HUES64 (cell line): Measurements from ENCODE around the gene LCLAT1.

Experiments used
- H3K27ac ChIP-seq: 2 replicates; pipeline ENCODE4 v1.7.0; 2013; ENCODE audit warnings: low read depth, low read length, inconsistent platforms
- H3K27me3 ChIP-seq: 2 replicates; pipeline ENCODE4 v1.6.1; 2013; ENCODE audit warnings: mild to moderate bottlenecking, low read length; ENCODE audit not compliant: insufficient read depth
- H3K36me3 ChIP-seq: 2 replicates; pipeline ENCODE4 v1.6.1; 2013; ENCODE audit warnings: mild to moderate bottlenecking, low read length; ENCODE audit not compliant: insufficient read depth
- H3K4me1 ChIP-seq: 2 replicates; pipeline ENCODE4 v1.6.1; 2013; ENCODE audit warnings: mild to moderate bottlenecking, low read length, moderate library complexity; ENCODE audit not compliant: insufficient read depth
- H3K4me3 ChIP-seq: 2 replicates; pipeline ENCODE4 v1.5.1; 2013; ENCODE audit warnings: mild to moderate bottlenecking, low read length, moderate library complexity
- H3K9ac ChIP-seq: 2 replicates; pipeline ENCODE4 v1.6.1; 2013; ENCODE audit warnings: mild to moderate bottlenecking, low read depth, low read length
- H3K9me3 ChIP-seq: 2 replicates; pipeline ENCODE4 v1.6.1; 2013; ENCODE audit warnings: low read depth, low read length; ENCODE audit not compliant: insufficient read depth
- WGBS: fragments of 150-250, 120-280 bp; methylation state at CpG from one replicate; pipeline ENCODE4 v1.1.7; 2013; ENCODE audit warnings: missing lambda C conversion rate; 5-methylcytosine and 5-hydroxymethylcytosine counted together

LCLAT1 gene

DNA sequence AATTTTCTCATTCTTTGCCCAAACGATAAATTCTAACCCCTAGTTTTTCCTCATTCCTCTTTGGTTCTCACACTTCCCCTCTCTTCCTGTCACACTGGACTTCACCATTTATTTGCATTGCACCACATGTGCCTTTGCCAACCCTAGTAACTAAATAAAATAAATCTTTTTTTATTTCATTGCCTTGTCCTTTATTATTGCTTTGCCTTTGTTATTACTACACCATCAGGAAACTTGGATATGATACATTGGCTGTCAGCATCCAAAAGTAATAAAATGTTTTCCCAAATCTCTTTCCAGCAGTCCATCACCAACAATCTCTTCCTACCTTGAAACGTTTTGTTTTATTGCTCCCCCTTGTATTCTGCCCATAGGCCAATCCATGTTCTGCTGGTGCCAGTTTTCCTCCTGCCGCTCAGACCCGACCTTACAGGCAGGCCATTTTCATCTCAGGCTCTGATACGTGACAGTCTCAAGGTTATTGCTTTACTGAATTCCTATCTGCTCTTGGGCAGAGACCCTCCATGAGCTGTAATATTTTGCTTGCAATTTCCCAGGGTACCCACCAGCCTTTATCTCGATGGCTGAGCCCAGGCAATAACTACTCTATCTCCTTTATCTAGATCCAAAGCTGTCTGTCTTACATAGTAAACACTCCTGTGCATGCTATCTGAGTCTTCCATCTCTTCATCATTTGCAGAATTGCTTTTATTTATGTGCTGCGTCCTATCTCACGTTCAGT, 19.3 kb upstream of the LCLAT1 start:
- Histone ChIP-seq H3K27me3 (no peaks in the 10 kb centered on the region), H3K9me3 (no peaks in the 10 kb centered on the region), H3K36me3 (no peaks in the 10 kb centered on the region), H3K27ac (no peak overlapping the region), H3K4me1 (no peaks in the 10 kb centered on the region), H3K4me3 (no peak overlapping the region), H3K9ac (no peak overlapping the region)
- 92% methylated on average over 8 of the region's 8 CpGs for WGBS

DNA sequence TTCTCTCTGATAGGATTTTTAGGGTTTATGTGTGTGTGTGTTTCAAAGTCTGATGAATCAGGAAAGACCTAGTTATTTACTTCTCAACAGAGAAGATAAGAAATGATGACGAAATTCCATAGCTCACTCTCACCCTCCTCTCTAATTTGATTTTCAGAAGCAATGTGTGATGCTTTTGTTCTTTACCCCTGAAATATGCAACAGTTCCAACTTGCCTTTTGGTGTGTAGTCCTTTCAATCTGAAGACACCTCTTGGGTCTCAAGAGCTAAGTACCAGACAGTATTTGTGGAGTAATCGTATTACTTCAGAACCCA, 18.7 kb upstream of the LCLAT1 start:
- Histone ChIP-seq H3K9me3 (no peaks in the 10 kb centered on the region), H3K27me3 (no peaks in the 10 kb centered on the region), H3K9ac (no peak overlapping the region), H3K4me1 (peaks cover under 1% of the 10 kb centered on the region; the same call in 1 of the 2 replicates), H3K36me3 (no peaks in the 10 kb centered on the region), H3K4me3 (no peak overlapping the region), H3K27ac (no peak overlapping the region)
- WGBS = 100% methylated on average over 1 of the region's 2 CpGs

DNA sequence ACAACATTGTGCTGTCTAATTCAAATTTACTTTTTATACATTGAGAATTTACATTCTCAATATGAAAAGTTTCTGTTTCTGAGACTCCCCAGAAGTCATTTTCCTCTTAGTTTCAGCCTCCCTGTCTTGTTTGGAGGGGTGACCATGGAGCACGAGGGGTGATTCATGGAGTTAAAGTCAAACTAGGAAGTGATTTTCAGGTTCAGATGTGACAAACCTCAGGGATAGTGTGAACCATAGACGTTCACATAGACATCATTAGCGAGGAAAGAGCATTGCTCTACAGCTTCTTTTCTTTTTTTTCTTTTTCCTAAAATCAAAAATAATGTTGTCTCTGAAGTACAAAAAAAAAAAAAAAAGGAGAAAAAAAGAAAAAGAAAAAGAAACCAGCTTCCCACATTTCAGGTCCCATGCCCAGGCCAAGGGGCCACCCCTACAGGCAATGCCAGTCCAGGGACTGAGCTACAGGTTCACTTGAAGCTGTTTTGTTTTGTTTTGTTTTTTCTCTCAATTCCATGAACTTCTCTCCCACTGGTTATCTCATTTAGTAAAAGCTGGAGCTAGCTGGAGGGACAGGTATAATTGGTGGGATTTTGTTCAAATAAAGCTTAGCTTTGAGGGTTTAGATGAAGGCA, 18.1 kb upstream of the LCLAT1 start:
- no peak overlapping the region for H3K9ac ChIP-seq
- H3K27me3 ChIP-seq = no peaks in the 10 kb centered on the region
- 94% methylated on average over 3 of the region's 3 CpGs for WGBS
- H3K9me3 ChIP-seq = no peaks in the 10 kb centered on the region
- H3K27ac ChIP-seq = no peak overlapping the region
- H3K4me1 ChIP-seq = peaks cover 6% of the 10 kb centered on the region; the same call in 1 of the 2 replicates
- no peaks in the 10 kb centered on the region for H3K36me3 ChIP-seq
- no peak overlapping the region for H3K4me3 ChIP-seq

DNA sequence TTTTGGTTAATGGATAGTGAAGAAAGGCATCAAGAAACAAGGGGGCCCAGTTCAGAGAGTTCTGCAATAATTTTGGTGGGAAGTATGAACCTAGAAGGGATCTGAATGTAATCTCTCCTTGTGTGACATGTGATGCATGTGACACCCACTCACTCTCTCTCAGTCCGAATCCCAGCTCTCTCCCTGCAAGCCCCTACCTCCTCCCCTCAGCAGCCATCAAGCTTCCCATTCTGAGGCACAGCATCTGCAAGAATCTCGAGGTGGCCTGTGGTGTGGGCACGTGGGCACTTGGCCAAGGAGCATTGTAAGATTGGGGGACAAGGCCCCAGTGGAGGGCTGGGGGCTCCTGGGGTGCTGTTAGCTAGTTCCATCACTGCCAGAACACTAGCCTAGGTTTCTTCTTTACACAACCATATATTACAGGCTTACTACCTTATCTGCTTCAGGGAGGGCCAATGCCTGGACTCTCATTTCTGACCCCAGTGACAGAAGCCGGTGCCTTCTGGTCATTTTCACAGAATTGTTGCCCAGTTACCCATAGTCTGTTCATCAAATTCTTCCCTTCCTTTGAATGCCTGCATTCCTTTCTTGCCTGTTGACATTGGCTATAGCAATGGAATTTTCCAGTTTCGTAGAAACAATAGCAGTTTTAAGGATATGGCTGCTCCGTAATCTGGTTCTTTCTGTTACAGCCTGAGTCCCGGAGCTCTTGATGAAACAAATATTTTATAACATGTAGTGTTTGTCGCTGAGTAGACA, 13.3 kb upstream of the LCLAT1 start:
- WGBS = 87% methylated on average over 8 of the region's 8 CpGs
- no peak overlapping the region for H3K9ac ChIP-seq
- no peaks in the 10 kb centered on the region for H3K27me3 ChIP-seq
- no peak overlapping the region for H3K4me3 ChIP-seq
- no peaks in the 10 kb centered on the region for H3K36me3 ChIP-seq
- H3K27ac ChIP-seq = no peak overlapping the region
- H3K9me3 ChIP-seq = no peaks in the 10 kb centered on the region
- peaks cover 6% of the 10 kb centered on the region; the same call in 1 of the 2 replicates for H3K4me1 ChIP-seq

DNA sequence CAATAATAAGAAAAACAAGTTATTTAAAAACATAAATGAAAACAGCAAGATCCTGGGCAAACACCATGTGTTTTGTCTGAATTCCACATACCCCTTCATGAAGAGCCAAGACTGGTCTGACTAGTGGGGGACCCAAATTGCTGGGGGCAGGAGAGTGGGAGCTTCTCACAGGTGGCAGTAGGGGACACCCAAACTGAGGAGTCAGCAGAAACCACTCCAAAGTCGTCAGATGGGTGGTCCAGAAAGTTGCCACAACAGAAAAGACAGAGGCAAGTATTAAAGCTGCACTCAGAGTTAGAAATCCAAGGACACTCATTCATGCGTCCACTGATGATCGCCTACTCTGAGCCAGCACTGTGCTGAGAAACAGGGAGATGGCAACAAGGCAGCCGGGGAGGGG, 12.3 kb upstream of the LCLAT1 start:
- Histone ChIP-seq H3K9me3 (no peaks in the 10 kb centered on the region), H3K27me3 (no peaks in the 10 kb centered on the region), H3K9ac (no peak overlapping the region), H3K36me3 (no peaks in the 10 kb centered on the region), H3K4me3 (no peak overlapping the region), H3K27ac (no peak overlapping the region), H3K4me1 (peaks cover 6% of the 10 kb centered on the region; the same call in 1 of the 2 replicates)
- WGBS = 93% methylated on average over 4 of the region's 4 CpGs

DNA sequence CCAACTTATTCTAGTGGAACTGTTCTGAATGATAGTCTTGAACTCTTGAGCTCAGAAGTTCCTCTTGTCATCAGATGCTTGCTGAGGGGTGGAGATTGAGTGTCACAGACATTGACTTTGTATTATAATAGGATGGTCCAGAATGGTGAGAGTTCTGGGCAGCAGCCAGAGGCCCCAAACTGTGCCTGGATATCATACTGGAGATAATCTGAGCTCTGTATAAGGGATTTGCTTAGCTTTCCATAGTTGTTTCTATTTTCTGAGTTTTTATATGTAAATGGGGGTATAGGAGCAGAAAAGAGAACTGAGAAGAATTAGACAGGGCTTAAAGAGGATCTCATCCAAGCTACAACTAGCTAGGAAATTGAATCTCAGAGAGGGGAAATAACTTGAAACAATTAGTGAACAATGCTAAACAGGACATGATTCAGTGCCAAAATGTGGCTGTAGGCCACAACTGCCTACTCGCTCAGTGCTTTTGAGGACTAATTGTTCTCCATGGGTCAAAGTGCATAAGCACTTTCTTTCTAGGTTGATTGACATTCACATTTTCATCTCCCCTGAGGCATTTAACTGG, 10.1 kb upstream of the LCLAT1 start:
- WGBS = 90% methylated on average over 1 of the region's 1 CpG
- no peaks in the 10 kb centered on the region for H3K9me3 ChIP-seq
- no peak overlapping the region for H3K9ac ChIP-seq
- H3K4me3 ChIP-seq = no peak overlapping the region
- no peaks in the 10 kb centered on the region for H3K36me3 ChIP-seq
- H3K27me3 ChIP-seq = no peaks in the 10 kb centered on the region
- no peak overlapping the region for H3K27ac ChIP-seq
- H3K4me1 ChIP-seq = peaks cover 6% of the 10 kb centered on the region; the same call in 1 of the 2 replicates

DNA sequence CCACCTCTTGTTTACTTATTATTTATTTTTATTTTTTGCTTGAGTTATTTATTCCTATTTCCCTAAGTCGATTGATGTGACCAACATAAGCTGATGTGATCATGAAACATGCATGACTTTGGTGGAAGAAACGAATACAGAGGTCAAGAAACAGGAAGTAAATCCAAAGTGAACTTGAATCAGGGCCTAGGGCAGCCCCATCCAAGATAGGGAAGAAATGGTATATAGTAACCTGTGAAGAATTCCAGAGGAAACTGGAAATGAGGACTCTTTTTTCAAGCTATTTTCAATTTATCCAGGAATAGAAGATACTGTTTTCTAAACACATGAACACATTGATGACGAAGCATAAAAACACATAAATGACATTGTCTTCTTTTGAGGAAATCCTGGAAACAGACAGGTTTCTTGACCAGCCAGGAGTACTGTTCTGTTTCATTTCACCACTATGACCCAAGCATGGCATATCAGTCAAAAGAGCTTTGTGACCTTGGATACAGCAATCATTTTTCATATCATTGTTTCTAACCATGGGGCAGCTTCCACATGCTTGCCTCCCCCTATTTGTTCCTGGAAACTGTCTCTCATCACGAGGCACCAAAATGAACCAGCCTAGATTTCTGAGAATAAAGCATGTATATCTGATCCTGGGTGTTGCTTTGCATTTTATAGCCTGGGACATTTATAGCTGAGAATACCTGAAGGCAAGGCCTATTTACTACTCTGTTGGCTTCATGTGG, 9.1 kb upstream of the LCLAT1 start:
- H3K4me3 ChIP-seq = no peak overlapping the region
- no peaks in the 10 kb centered on the region for H3K27me3 ChIP-seq
- peaks cover 6% of the 10 kb centered on the region; the same call in 1 of the 2 replicates for H3K4me1 ChIP-seq
- 89% methylated on average over 4 of the region's 4 CpGs for WGBS
- H3K36me3 ChIP-seq = no peaks in the 10 kb centered on the region
- H3K9me3 ChIP-seq = no peaks in the 10 kb centered on the region
- H3K9ac ChIP-seq = no peak overlapping the region
- no peak overlapping the region for H3K27ac ChIP-seq

DNA sequence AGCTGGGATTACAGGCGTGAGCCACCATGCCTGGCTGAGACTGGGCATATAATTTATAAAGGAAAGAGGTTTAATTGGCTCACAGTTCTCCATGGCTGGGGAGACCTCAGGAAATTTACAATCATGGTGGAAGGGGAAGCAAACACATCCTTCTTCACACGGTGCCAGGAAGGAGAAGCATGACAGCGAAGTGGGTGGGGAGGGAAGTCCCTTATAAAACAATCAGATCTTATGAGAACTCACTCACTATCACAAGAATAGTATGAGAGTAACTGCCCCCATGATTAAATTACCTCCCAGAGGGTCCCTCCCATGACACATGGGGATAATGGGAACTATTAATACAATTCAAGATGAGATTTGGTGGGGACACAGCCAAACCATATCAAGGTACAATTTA, 7.8 kb upstream of the LCLAT1 start:
- Histone ChIP-seq H3K27ac (no peak overlapping the region), H3K27me3 (no peaks in the 10 kb centered on the region), H3K9ac (no peak overlapping the region), H3K9me3 (no peaks in the 10 kb centered on the region), H3K4me1 (no peaks in the 10 kb centered on the region; the same call in 1 of the 2 replicates), H3K4me3 (no peak overlapping the region), H3K36me3 (no peaks in the 10 kb centered on the region)
- WGBS = 93% methylated on average over 1 of the region's 3 CpGs

DNA sequence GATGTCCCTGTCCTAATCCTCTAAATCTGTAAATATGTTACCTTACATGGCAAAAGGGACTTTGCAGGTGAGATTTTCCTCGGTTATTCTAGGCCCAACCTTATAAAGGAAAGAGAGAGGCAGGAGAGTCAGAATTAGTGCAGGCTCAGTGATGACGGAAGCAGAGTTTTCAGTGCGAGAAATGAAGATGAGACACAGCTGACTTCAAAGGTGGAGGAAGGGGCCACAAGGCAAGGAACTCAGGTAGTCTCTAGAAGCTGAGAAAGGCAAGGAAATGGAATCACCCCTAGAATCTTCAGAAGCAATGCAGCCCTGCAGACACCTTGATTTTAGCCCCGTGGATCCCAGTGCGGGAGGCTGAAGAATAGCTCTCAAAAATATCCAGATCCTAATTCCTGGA, 7.2 kb upstream of the LCLAT1 start:
- H3K4me3 ChIP-seq = no peak overlapping the region
- no peak overlapping the region for H3K9ac ChIP-seq
- no peak overlapping the region for H3K27ac ChIP-seq
- H3K36me3 ChIP-seq = no peaks in the 10 kb centered on the region
- 96% methylated on average over 5 of the region's 5 CpGs for whole genome bisulfite sequencing
- no peaks in the 10 kb centered on the region for H3K9me3 ChIP-seq
- H3K4me1 ChIP-seq = no peaks in the 10 kb centered on the region; the same call in 1 of the 2 replicates
- no peaks in the 10 kb centered on the region for H3K27me3 ChIP-seq

DNA sequence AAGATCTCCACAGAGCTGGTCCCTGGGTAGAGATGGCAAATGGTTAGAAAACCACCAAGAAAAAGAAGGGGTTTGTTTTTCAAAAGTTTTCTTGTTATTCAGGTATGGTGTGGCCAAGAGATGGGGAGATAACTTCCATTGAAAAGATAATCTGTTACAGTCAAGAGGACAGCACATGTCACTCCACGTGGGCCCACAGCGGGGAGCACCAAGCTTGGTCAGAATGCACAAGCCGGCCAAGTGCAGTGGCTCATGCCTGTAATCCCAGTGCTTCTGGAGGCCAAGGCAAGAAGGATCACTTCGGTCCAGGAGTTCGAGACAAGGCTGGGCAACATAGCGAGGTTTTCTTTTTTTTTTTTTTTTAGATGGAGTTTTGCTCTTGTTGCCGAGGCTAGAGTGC, 6.0 kb upstream of the LCLAT1 start:
- no peaks in the 10 kb centered on the region; the same call in 1 of the 2 replicates for H3K4me1 ChIP-seq
- H3K9ac ChIP-seq = no peak overlapping the region
- H3K27me3 ChIP-seq = no peaks in the 10 kb centered on the region
- H3K9me3 ChIP-seq = no peaks in the 10 kb centered on the region
- no peak overlapping the region for H3K27ac ChIP-seq
- no peaks in the 10 kb centered on the region for H3K36me3 ChIP-seq
- no peak overlapping the region for H3K4me3 ChIP-seq
- 94% methylated on average over 6 of the region's 7 CpGs for WGBS
